B cell (primary cell): ENCODE measurements around the gene CADM2. TPM values are rescaled to one million over a fixed set of nuclear protein-coding genes. Genes with fewer than 3 reads are reported as not detected.
"Not testable (repeated sequence)": the region's sequence is repeated elsewhere in the genome, so short reads cannot be mapped to it uniquely, and the experiment has no call there.

Source experiments
- ATAC-seq: fragments of 200-7000 bp; cut with Tn5 transposase; one replicate; pipeline ENCODE4 v1.10.0; 2021; ENCODE audit warnings: low read depth, mild to moderate bottlenecking, moderate number of reproducible peaks, moderate library complexity
- CTCF ChIA-PET: fragments of 350-600 bp; sonication (Branson Sonifier 250); formaldehyde crosslinking; loops from one replicate; lab custom pipeline; 2021; ENCODE audit warnings: antibody characterized with exemption, inconsistent platforms; lab: Charles Lee
- POLR2A ChIA-PET: fragments of 350-600 bp; sonication (Branson Sonifier 250); formaldehyde crosslinking; loops from one replicate; lab custom pipeline; 2021; ENCODE audit warnings: antibody characterized with exemption; lab: Charles Lee
- DNase-seq: peaks from one replicate; pipeline ENCODE4 v3.0.0; 2013
- H2AFZ ChIP-seq: 2 replicates; pipeline ENCODE4 v1.6.1; 2012; ENCODE audit warnings: mild to moderate bottlenecking, low read depth, low read length; ENCODE audit not compliant: insufficient read depth, poor library complexity, severe bottlenecking
- H3K27ac ChIP-seq, 2 donors: 1 replicate in 1 of 2; 2 replicates in 1 of 2; pipeline ENCODE4 v1.5.1; 2012 to 2013; ENCODE audit warnings: low read length in 2 of 2, mild to moderate bottlenecking in 2 of 2, moderate library complexity in 1 of 2
- H3K27me3 ChIP-seq, 4 experiments: fragments of 200-600 bp in 1 of 4; sonication (generic) in 1 of 4; replicated peaks in 1 of 4; 1 replicate in 2 of 4; 2 replicates in 2 of 4; pipeline versions ENCODE4 v1.6.1 to v1.7.0; 2013 to 2016; ENCODE audit warnings: low read length in 3 of 4, mild to moderate bottlenecking in 2 of 4, mixed read lengths in 1 of 4, moderate library complexity in 1 of 4; ENCODE audit not compliant: insufficient read depth in 4 of 4, control insufficient read depth in 3 of 4; ENCODE audit errors: control extremely low read depth in 1 of 4
- H3K36me3 ChIP-seq, 2 experiments: replicated peaks in 1 of 2; 1 replicate in 1 of 2; 2 replicates in 1 of 2; pipeline versions ENCODE4 v1.6.1 to v1.7.1; 2013; ENCODE audit warnings: low read length in 1 of 2; ENCODE audit not compliant: insufficient read depth in 2 of 2, control insufficient read depth in 1 of 2; ENCODE audit errors: control extremely low read depth in 1 of 2, extremely low read depth in 1 of 2
- H3K4me1 ChIP-seq, 2 donors: fragments of 200-600 bp in 1 of 2; sonication (generic) in 1 of 2; 1 replicate in 1 of 2; 2 replicates in 1 of 2; pipeline versions ENCODE4 v1.5.1 to v1.6.1; 2013 to 2017; ENCODE audit warnings: low read length in 2 of 2; ENCODE audit not compliant: control insufficient read depth in 2 of 2, insufficient read depth in 2 of 2
- H3K4me2 ChIP-seq: replicated peaks from 2 replicates; pipeline ENCODE3; 2012; ENCODE audit warnings: mild to moderate bottlenecking, low read depth, low read length; ENCODE audit not compliant: poor library complexity, severe bottlenecking
- H3K4me3 ChIP-seq, 5 experiments: fragments of 200-600 bp in 1 of 5; sonication (generic) in 1 of 5; 1 replicate in 3 of 5; 2 replicates in 2 of 5; pipeline versions ENCODE4 v1.5.1 to v1.7.0; 2011 to 2016; ENCODE audit warnings: low read length in 4 of 5, mild to moderate bottlenecking in 4 of 5, low read depth in 2 of 5, control low read depth in 1 of 5, moderate library complexity in 1 of 5; ENCODE audit not compliant: insufficient read depth in 1 of 5; ENCODE audit errors: control extremely low read depth in 1 of 5, extremely low read depth in 1 of 5
- H3K79me2 ChIP-seq: fragments of 200-600 bp; sonication (generic); one replicate; pipeline ENCODE4 v1.6.0; 2016; ENCODE audit warnings: low read length; ENCODE audit not compliant: control insufficient read depth, insufficient read depth
- H3K9ac ChIP-seq: fragments of 200-600 bp; sonication (generic); 2 replicates; pipeline ENCODE4 v1.6.1; 2017; ENCODE audit warnings: mild to moderate bottlenecking, low read length, moderate library complexity
- H3K9me3 ChIP-seq, 3 donors: one replicate each; pipeline versions ENCODE4 v1.6.1 to v1.7.1; 2013; ENCODE audit warnings: low read length in 2 of 3; ENCODE audit not compliant: control insufficient read depth in 2 of 3, insufficient read depth in 1 of 3; ENCODE audit errors: control extremely low read depth in 1 of 3
- H4K20me1 ChIP-seq: 2 replicates; pipeline ENCODE4 v1.6.0; 2012; ENCODE audit warnings: mild to moderate bottlenecking, low read length; ENCODE audit not compliant: insufficient read depth, control insufficient read depth, poor library complexity, severe bottlenecking
- H3K27ac Mint-ChIP-seq: one replicate; pipeline ENCODE4 v1.8.0; 2021; ENCODE audit warnings: mixed read lengths
- H3K27me3 Mint-ChIP-seq: one replicate; pipeline ENCODE4 v1.8.0; 2021; ENCODE audit warnings: mixed read lengths
- H3K4me1 Mint-ChIP-seq: one replicate; pipeline ENCODE4 v1.8.0; 2021; ENCODE audit warnings: mixed read lengths
- H3K4me3 Mint-ChIP-seq: one replicate; pipeline ENCODE4 v1.8.0; 2021; ENCODE audit warnings: mixed read lengths
- H3K9me3 Mint-ChIP-seq: one replicate; pipeline ENCODE4 v1.8.0; 2022; ENCODE audit warnings: mixed read lengths; ENCODE audit not compliant: insufficient read depth
- CTCF ChIP-seq: fragments of 200-600 bp; IDR thresholded peaks from one replicate; pipeline ENCODE4 v1.8.0; 2022; ENCODE audit warnings: antibody characterized with exemption, mild to moderate bottlenecking
- EZH2 ChIP-seq: IDR thresholded peaks from 2 replicates; pipeline ENCODE4 v1.6.1; 2012; ENCODE audit warnings: borderline replicate concordance, low read depth, mild to moderate bottlenecking, moderate library complexity, low read length; ENCODE audit not compliant: insufficient read depth, poor library complexity, severe bottlenecking
- WGBS: methylation state at CpG from one replicate; pipeline ENCODE4 v1.1.5; 2013; ENCODE audit warnings: missing lambda C conversion rate; ENCODE audit not compliant: insufficient coverage; 5-methylcytosine and 5-hydroxymethylcytosine counted together
- intact Hi-C: fragments of 100-400 bp; cut with micrococcal nuclease; formaldehyde crosslinking; loops from one replicate; pipeline ENCODE4 v1.10.0; 2022
- polyA plus RNA-seq: library from polyadenylated mRNA; depleted of rRNA; stranded (reverse); fragments of >200 nt; gene quantifications from 2 replicates; pipeline ENCODE4 v1.2.3, GENCODE V29; 2012
- total RNA-seq, 2 donors: library from RNA; stranded (reverse); fragments of 120-200 nt in 1 of 2; gene quantifications; 1 replicate in 1 of 2; 2 replicates in 1 of 2; pipeline versions ENCODE4 v1.2.3 to v1.2.4, GENCODE V29; 2013 to 2022

CADM2 gene
- total and polyA plus RNA-seq, 2 donors (not counting 1 experiment from before 2014, with no cell fraction given): 0.10 to 0.37 TPM

- H3K36me3 ChIP-seq: no peaks in the 10 kb centered on the region
- no peak overlapping the region for H3K4me3 ChIP-seq
- H3K79me2 ChIP-seq: no peaks in the 10 kb centered on the region
- H3K9me3 ChIP-seq: no peaks in the 10 kb centered on the region
- POLR2A ChIA-PET: no interaction called here
- H3K4me2 ChIP-seq: no peak overlapping the region
- CTCF ChIA-PET: no interaction called here
- 100% methylated on average over 1 of the region's 4 CpGs for WGBS
- Mint-ChIP-seq H3K4me3 (no peak overlapping the region), H3K9me3 (no peaks in the 10 kb centered on the region), H3K4me1 (no peaks in the 10 kb centered on the region), H3K27ac (no peak overlapping the region), H3K27me3 (no peaks in the 10 kb centered on the region)
- no peak overlapping the region for H3K27ac ChIP-seq
- DNase-seq: no peak
- intact Hi-C loops: no loop called here
- no peak overlapping the region for H3K9ac ChIP-seq
- no peaks in the 10 kb centered on the region for H3K27me3 ChIP-seq
- H2AFZ ChIP-seq: no peak overlapping the region
- no peaks in the 10 kb centered on the region for H3K4me1 ChIP-seq
- ATAC-seq: no peak
- H4K20me1 ChIP-seq: no peaks in the 10 kb centered on the region
- TF ChIP-seq EZH2 (no peak), CTCF (no peak)
These were observed 539.4 kb downstream of the CADM2 start for GRCh38 chr3:85498177-85498576.

GRCh38 chr3:85502148-85502875 is 543.5 kb downstream of the CADM2 start:
- no peaks in the 10 kb centered on the region for H3K79me2 ChIP-seq
- no peak for TF ChIP-seq CTCF
- H3K27me3 ChIP-seq: no peaks in the 10 kb centered on the region
- ATAC-seq: no peak
- H3K4me2 ChIP-seq: no peak overlapping the region
- H2AFZ ChIP-seq: no peak overlapping the region
- H3K36me3 ChIP-seq: no peaks in the 10 kb centered on the region
- no peaks in the 10 kb centered on the region for H3K4me1 Mint-ChIP-seq
- H3K4me3 ChIP-seq: no peak overlapping the region
- H3K27ac ChIP-seq: no peak overlapping the region
- no peak overlapping the region for H3K9ac ChIP-seq
- no peaks in the 10 kb centered on the region for H3K4me1 ChIP-seq
- POLR2A ChIA-PET: no interaction called here
- H3K9me3 ChIP-seq: peaks cover 0 to 5% (median 0%) of the 10 kb centered on the region in 3 donors
- H4K20me1 ChIP-seq: no peaks in the 10 kb centered on the region
- H3K4me3 Mint-ChIP-seq: no peak overlapping the region
- no peaks in the 10 kb centered on the region for H3K9me3 Mint-ChIP-seq
- H3K27ac Mint-ChIP-seq: no peak overlapping the region
- WGBS: 0% methylated on average over 1 of the region's 2 CpGs
- DNase-seq: no peak
- H3K27me3 Mint-ChIP-seq: no peaks in the 10 kb centered on the region
- CTCF ChIA-PET: no interaction called here
- intact Hi-C loops: no loop called here

GRCh38 chr3:85504129-85504784 is 545.5 kb downstream of the CADM2 start:
- peak; percentile 13 for DNase-seq
- intact Hi-C loops, CTCF ChIA-PET: not testable (repeated sequence)

More at GRCh38 chr3:85504129-85504784, 545.5 kb downstream of the CADM2 start:
- WGBS: 94% methylated on average over 23 of the region's 33 CpGs
- H3K79me2 ChIP-seq, H3K36me3 ChIP-seq, H3K9ac ChIP-seq, H3K9me3 ChIP-seq, ATAC-seq, H3K27me3 ChIP-seq, H3K4me3 ChIP-seq, H3K4me3 Mint-ChIP-seq, H3K4me1 ChIP-seq, H3K4me1 Mint-ChIP-seq, H4K20me1 ChIP-seq, POLR2A ChIA-PET, H3K27ac ChIP-seq, H2AFZ ChIP-seq, H3K27me3 Mint-ChIP-seq, H3K27ac Mint-ChIP-seq, H3K9me3 Mint-ChIP-seq, H3K4me2 ChIP-seq: not testable (repeated sequence)
